Testis (tissue), 3 donors: ENCODE results near the gene SNX32. TPM values are rescaled to one million over a fixed set of nuclear protein-coding genes. Genes with fewer than 3 reads are reported as not detected.

ENCODE experiments used
- DNase-seq: peaks from one replicate; pipeline ENCODE4 v3.0.0-alpha.2; 2019
- H3K27ac ChIP-seq, 2 donors: fragments of 200-600 bp; sonication (generic); one replicate each; pipeline ENCODE4 v1.5.1; 2019
- H3K27me3 ChIP-seq: fragments of 200-600 bp; sonication (generic); one replicate; pipeline ENCODE4 v1.5.1; 2019
- H3K36me3 ChIP-seq: fragments of 200-600 bp; sonication (generic); one replicate; pipeline ENCODE4 v1.5.1; 2017; ENCODE audit warnings: low read depth; ENCODE audit errors: missing control alignments
- H3K4me1 ChIP-seq: fragments of 200-600 bp; sonication (generic); one replicate; pipeline ENCODE4 v1.5.1; 2019
- H3K4me3 ChIP-seq, 2 donors: fragments of 200-600 bp; sonication (generic); one replicate each; pipeline ENCODE4 v1.5.1; 2017 to 2019
- H3K9me3 ChIP-seq: fragments of 200-600 bp; sonication (generic); one replicate; pipeline ENCODE4 v1.5.1; 2017
- POLR2A ChIP-seq: fragments of 450-650 bp; IDR thresholded peaks from one replicate; pipeline ENCODE4 v1.6.1; 2017; ENCODE audit warnings: antibody characterized with exemption, mild to moderate bottlenecking, moderate library complexity
- WGBS, 2 donors: methylation state at CpG; one replicate each; pipeline ENCODE4 v1.1.5; 2018; 5-methylcytosine and 5-hydroxymethylcytosine counted together
- intact Hi-C: fragments of 100-400 bp; cut with DNase I; formaldehyde crosslinking; loops from one replicate; pipeline ENCODE4 v1.15.1; 2023; ENCODE audit warnings: low total_unique reads
- polyA plus RNA-seq: library from polyadenylated mRNA; stranded (reverse); fragments of 350-450 nt; fragmentation: Illumina TruSeq; extraction: RNeasy Lipid Tissue Mini Kit (QIAGEN cat#74804); gene quantifications from one replicate; pipeline ENCODE4 v1.2.3, GENCODE V29; 2014; ENCODE audit warnings: low read depth, low replicate concordance; ENCODE audit not compliant: insufficient read depth
- total RNA-seq, 2 donors: library from RNA; depleted of rRNA; stranded (reverse); fragments of >200 nt; gene quantifications; one replicate each; pipeline ENCODE4 v1.2.3, GENCODE V29; 2016
- TF ChIP-seq, protein P1 (sequence below), 3 experiments: fragments of 450-650 bp in 2 of 3; fragments of 200-600 bp in 1 of 3; sonication (generic) in 1 of 3; IDR thresholded peaks; one replicate each; pipeline ENCODE4 v1.5.1; 2016 to 2019; ENCODE audit warnings: antibody characterized with exemption in 3 of 3, mild to moderate bottlenecking in 2 of 3, moderate library complexity in 1 of 3

SNX32 gene
- total and polyA plus RNA-seq, 3 donors from 2014 or later: 3.2 to 4.9 (median 4.0) TPM

DNA sequence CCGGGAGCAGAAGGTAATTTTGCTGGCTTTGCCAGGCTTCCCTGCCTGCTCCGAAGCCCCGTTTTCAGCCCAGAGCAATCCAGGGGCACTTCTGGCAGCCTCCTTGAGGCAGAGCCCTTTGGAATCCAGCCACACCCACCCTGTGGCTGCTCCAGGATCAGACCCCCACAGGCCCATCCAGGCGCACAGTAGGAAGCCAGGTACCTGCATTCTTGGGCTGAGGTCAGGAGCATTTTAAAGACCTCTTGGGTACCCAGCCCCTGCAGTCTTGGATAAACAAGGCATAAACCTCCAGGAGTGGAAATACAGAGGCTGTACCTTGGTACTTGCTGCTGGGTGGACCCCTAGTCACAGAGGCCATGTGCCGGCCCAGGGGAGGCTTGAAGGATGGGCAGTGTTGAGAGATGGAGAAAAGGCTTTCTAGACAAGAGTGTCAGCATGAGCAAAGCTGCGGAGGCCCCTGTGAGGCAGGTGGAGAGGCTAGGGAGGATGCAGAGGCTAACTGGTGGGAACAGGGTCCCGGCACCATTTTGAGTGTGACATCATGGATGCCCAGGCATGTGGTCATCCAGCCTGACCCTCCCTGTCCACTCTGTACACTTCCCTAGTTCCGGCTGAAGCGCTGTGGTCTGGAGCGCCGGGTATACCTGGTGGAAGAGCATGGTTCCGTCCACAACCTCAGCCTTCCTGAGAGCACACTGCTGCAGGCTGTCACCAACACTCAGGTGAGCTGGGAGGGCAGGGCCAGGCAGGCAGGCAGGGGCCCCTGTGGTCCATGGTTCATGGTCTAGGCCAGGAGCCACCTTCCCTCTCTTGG is 30.3 kb downstream of the SNX32 start:
- no peak overlapping the region for H3K4me3 ChIP-seq
- H3K27me3 ChIP-seq: no peaks in the 10 kb centered on the region
- H3K4me1 ChIP-seq: peaks cover 7% of the 10 kb centered on the region
- H3K27ac ChIP-seq: no peak overlapping the region
- 73 to 85% methylated on average over 10 to 12 of the region's 12 CpGs for WGBS, 2 donors
- TF ChIP-seq POLR2A: no peak
- TF ChIP-seq, protein P1, sequence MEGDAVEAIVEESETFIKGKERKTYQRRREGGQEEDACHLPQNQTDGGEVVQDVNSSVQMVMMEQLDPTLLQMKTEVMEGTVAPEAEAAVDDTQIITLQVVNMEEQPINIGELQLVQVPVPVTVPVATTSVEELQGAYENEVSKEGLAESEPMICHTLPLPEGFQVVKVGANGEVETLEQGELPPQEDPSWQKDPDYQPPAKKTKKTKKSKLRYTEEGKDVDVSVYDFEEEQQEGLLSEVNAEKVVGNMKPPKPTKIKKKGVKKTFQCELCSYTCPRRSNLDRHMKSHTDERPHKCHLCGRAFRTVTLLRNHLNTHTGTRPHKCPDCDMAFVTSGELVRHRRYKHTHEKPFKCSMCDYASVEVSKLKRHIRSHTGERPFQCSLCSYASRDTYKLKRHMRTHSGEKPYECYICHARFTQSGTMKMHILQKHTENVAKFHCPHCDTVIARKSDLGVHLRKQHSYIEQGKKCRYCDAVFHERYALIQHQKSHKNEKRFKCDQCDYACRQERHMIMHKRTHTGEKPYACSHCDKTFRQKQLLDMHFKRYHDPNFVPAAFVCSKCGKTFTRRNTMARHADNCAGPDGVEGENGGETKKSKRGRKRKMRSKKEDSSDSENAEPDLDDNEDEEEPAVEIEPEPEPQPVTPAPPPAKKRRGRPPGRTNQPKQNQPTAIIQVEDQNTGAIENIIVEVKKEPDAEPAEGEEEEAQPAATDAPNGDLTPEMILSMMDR (IDR thresholded peaks at IDR 0.05): no peak
- no peaks in the 10 kb centered on the region for H3K9me3 ChIP-seq
- no peak for DNase-seq
- intact Hi-C loops: no loop called here
- H3K36me3 ChIP-seq: no peaks in the 10 kb centered on the region

DNA sequence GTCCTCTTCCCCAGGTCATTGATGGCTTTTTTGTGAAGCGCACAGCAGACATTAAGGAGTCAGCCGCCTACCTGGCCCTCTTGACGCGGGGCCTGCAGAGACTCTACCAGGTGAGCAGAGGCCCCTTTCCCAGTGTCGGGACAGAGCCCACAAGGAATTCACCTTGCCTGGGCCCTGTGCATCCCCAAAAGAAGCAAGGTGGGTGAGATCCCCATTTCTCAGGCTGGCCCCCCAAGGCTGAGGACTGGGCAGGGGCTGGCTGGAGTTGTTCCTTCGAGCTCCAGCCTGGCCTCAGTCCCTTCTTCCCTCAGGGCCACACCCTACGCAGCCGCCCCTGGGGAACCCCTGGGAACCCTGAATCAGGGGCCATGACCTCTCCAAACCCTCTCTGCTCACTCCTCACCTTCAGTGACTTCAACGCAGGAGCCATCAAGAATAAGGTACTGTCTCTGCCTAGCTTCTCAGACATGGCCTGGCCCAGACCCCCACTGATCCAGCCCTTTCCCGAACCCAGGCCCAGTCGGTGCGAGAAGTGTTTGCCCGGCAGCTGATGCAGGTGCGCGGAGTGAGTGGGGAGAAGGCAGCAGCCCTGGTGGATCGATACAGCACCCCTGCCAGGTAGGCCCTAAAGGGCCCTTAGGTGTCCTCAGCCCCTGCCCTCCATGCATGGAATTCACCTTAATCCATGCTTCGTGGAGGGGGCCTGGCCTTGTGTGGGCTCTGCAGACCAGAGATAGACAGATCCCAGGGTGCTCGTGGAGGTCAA is 31.1 kb downstream of the SNX32 start:
- 83 to 93% methylated on average over 3 to 18 of the region's 18 CpGs for WGBS, 2 donors
- no peaks in the 10 kb centered on the region for H3K9me3 ChIP-seq
- peaks cover 7% of the 10 kb centered on the region for H3K4me1 ChIP-seq
- H3K27me3 ChIP-seq: no peaks in the 10 kb centered on the region
- no peak overlapping the region for H3K4me3 ChIP-seq
- DNase-seq: no peak
- no peaks in the 10 kb centered on the region for H3K36me3 ChIP-seq
- intact Hi-C loops: no loop called here
- TF ChIP-seq POLR2A: no peak
- TF ChIP-seq, protein P1 (IDR thresholded peaks at IDR 0.05): no peak
- no peak overlapping the region for H3K27ac ChIP-seq

DNA sequence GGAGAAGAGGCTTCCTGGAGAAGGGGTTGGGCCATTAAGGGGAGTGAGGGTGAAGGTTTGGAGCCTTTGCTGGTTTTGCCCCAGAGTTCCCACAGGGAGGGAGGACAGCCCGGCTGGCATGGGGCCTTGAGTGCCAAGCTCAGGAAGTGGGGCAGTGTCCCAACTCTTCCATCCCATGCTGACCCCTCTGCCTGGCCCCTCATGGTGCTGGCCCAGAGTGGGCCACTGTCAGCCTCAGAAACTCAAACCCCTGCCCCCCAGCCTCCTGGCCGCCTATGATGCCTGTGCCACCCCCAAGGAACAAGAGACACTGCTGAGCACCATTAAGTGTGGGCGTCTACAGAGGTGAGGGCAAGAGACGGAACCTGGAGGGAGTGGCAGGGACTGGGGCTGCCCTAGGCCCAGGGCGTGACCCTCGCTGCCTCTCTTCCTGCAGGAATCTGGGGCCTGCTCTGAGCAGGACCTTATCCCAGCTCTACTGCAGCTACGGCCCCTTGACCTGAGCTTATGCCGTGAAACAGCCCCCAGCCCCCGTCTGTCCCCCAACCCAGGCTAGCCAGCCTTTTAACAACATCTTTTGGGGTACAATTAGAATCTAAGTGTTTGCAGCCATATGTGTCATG is 31.9 kb downstream of the SNX32 start:
- H3K4me3 ChIP-seq: no peak overlapping the region
- no peak overlapping the region for H3K27ac ChIP-seq
- no peaks in the 10 kb centered on the region for H3K36me3 ChIP-seq
- no peaks in the 10 kb centered on the region for H3K27me3 ChIP-seq
- intact Hi-C loops: no loop called here
- no peak for DNase-seq
- WGBS, 2 donors: 83 to 92% methylated on average over 4 to 9 of the region's 9 CpGs
- no peak for TF ChIP-seq POLR2A
- H3K9me3 ChIP-seq: no peaks in the 10 kb centered on the region
- H3K4me1 ChIP-seq: peaks cover 7% of the 10 kb centered on the region

DNA sequence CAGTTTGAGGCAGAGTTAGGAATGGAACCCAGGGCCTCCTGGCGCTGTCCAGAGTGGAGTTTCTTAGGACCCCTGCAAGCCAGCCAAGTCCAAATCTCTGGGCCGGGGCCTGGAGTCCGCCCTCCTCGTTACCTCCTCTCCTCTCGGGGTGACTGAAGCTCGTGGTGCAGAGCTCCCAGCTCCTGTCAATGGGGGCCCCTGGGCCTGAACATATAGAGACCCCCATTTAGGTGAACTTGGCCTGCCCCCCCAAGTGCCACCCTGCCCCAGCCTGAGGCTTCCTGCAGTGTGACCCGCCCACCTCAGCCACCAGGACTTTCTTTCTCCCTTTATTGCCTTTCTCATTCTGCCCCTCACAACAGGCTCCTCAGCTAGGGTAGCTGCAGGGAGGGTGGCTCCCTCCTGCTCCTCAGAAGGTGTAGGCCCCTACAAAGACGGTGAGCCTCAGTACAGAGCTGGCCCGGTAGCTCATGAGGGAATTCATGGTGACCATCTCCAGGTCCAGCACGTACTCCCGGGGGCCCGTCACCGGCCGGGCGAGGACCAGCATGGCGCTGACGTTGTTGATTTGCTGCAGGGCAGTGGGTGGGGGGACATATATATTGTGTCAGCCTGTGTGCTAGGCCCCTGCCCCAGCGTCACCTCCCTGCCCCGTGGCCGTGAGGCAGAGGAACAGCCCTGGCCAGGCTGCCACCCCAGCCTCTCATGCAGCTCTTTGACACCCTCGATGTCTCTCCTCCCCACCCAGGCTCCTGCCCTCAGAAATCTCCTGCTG is 32.9 kb downstream of the SNX32 start:
- TF ChIP-seq POLR2A: no peak
- TF ChIP-seq, protein P1 (IDR thresholded peaks at IDR 0.05): no peak
- Histone ChIP-seq H3K4me1 (peaks cover 9% of the 10 kb centered on the region), H3K27me3 (no peaks in the 10 kb centered on the region), H3K36me3 (no peaks in the 10 kb centered on the region), H3K9me3 (no peaks in the 10 kb centered on the region), H3K27ac (no peak overlapping the region), H3K4me3 (no peak overlapping the region)
- WGBS, 2 donors: 83 to 88% methylated on average over 21 of the region's 21 CpGs
- intact Hi-C loops: no loop called here
- no peak for DNase-seq
